Stimulated activated CD4-positive, alpha-beta T cell treated with anti-CD3 and anti-CD28 coated beads, Interleukin-12 subunit alpha, Interleukin-12 subunit beta, amount 100 ng/mL, for 4 hours (primary cell): Measurements from ENCODE around the gene KIAA0319L.
"Not testable (repeated sequence)": the region's sequence is repeated elsewhere in the genome, so short reads cannot be mapped to it uniquely, and the experiment has no call there.

Experiments used
- DNase-seq: peaks from one replicate; pipeline ENCODE4 v3.0.0-alpha.2; 2020

The KIAA0319L gene

DNA sequence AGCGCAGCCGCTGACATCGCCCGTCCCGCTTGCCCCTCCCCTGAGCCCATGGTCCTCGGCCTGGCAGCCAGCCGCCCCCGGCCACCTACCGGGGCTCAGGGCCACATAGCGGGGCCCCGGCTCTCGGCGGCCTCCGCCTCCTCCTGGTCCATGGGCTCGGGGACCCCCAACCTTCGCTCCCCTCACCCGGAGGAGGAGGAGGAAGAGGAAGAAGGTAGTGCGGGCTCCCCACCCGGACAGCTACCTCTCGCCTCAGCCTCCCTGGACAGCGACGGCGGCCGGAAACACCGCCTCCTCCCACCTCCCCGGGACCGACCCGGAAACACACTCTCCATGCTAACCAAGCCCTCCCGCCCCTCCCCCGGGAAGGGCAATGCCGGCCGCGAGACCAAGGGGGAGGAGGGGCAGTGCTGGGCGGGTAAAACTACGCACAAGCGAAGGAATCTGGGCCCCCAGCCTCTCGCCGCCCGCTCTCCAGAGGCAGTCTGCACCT lies at the start of gene KIAA0319L:
Gene KIAA0319L (minus strand): TSS at position 286 of the 493 bp plus-strand sequence. CDS start 2,912 bp downstream, outside the sequence.
- no peak for DNase-seq

DNA sequence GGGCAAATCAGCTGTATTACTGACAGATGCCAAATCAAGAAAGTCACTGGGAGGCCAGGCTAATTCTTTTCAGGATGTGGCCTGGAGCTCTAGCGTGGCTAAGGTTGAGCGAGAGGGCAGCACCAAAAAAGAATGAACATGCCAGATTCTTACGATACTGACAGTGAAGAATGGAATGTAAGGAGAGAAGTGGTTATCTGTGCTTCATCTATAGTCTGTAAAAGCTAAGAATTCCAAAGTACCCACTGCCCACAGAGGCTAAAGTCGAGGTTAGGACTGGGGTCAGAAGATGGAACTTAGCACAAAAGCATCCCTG lies 48.6 kb upstream of the KIAA0319L start:
- no peak for DNase-seq

DNA sequence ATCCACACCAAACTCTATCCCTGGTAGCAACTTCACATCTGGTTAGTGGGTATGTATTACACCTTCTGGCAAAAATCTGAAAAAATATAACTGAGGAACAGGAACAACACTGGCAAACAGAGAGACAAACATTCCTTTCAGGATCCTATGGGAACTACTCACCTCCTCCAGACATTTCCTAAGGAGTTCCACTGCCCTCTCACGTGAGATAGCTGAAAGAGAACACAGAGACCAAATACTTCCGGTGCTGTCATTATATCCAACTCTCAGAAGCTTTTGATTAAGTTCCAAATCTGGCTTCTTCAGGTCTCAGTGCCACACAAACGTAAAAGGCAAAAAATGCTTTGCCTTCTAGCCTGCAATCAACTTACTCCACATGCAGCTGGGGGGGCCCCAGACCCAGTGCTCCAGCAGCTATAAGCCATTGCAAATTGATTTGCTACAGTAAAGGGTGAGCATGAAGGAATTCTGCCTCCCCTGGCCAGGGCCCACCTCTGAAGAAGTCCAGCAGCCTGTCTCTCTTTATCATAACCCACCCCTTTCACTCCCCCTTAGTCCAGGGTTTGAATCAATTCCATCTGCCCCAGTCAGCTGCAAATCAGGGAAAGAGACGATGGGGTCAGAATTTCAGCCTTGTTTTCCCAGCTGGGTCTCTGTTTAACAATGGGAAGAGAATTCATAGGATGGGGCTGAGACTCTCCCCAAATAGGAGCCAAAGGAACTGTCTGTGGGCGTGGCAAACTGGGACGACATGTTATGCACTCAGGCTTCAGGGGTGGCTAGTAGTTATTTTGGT lies 48.1 kb upstream of the KIAA0319L start:
- DNase-seq: no peak

DNA sequence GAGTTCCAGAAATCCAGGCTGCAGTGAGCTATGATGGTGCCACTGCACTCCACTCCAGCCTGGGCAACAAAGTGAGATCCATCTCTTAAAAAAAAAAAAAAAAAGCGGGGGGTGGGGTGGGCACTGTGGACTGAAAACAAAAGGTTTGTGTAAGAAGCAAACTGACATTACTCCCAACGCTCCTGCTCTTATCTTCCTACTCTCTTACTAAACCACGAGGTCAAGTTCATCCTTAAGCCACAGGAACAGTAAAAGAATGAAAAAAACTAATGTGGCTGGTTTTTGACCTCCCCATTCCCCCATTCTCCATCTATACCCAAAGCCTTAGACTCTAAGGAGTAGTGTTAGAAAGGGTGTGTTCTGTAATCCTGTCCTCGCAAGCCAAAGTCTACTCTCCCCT lies 46.7 kb upstream of the KIAA0319L start:
- no peak for DNase-seq

DNA sequence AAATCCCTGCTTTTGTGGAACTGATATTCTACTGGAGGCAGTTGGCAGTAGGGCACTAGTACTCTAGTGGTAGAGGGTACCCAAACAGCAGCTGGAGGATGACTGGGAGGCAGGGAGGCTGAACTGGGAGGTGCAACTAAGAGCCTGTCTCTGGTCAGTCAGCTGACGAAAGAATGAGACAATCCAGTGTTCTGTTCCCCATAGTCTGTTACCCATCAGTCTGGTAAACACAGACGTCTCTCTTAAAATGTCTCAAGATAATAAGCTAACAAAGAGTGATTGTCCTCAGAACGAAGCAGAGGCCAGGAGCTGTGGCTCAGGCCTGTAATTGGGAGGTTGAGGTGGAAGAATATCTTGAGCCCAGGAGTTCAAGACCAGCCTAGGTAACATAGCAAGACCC lies 46.3 kb upstream of the KIAA0319L start:
- no peak for DNase-seq

DNA sequence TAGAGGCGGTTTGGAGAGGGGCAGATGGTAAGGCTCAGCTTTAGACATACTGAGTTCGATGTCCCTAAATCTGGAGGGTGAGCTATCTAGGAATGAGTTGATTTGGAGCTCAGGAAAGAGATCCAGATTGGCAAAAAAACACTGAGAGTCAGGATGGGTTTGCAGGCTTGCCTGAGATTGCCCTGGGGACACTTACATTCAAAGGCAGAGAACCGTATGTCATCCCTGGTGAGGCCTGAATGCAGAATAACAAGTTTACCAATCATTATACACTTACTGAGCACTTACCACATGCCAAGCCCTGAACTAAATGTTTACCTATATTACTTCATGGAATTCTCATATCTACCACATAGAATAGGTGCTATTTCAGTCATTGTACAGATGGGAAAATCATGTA lies 43.4 kb upstream of the KIAA0319L start:
- no peak for DNase-seq

DNA sequence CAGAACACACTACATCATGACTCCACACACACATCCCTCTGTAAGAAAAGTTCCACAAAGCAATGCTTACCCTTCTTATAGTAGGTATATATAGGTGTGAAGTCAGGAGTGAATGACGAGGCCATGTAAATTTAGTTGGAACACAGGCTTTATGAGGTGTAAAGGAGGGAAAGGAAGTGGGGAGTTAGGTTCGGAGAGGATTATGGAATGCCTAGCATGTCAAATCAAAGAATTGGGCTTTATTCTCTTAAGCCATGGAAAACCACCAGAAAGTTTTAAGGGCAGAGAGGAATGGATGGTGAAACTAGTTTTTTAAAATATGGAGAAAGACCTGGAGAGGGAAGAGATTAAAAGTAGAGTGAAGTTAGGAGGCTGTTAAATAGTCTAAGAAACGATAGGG lies 42.2 kb upstream of the KIAA0319L start:
- DNase-seq: no peak

DNA sequence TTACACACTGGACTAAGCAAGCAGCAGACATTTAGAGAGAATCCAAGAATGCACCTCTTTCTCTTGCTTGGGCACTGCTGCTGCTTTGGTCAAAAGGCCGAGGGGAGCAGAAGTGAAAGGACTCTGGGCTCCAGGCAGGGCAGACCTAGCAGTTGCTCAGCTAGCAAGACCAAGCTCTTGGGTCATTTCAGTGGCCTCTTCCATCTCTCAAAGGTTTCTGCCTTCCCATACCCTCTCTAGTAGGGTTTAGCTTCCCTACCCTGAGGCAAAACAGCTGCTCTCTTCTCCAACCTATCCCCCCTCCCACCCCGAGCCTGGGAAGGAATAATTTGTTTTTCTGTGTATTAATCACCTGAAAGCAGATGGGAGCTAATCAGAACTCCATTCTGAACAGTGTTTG lies 41.7 kb upstream of the KIAA0319L start:
- no peak for DNase-seq

DNA sequence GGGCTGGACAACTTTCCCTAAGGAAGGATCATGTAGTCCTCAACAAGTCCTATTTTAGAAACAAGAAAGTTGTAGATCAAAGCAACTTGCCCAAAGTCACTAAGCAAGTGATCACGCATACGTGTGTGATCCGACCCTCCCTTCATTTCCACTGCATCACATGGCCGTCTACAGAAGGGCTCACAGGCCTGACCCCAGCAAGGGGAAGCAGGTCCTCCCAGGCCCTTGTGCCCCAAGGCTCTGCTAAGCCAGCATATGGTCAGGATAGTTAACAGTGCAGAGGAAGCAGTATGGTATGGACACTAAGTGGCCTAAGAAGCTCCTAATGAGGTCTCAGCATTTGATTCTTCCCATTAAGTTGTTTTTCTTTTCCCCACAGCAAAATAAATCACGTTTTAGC lies 40.7 kb upstream of the KIAA0319L start:
- DNase-seq: no peak

DNA sequence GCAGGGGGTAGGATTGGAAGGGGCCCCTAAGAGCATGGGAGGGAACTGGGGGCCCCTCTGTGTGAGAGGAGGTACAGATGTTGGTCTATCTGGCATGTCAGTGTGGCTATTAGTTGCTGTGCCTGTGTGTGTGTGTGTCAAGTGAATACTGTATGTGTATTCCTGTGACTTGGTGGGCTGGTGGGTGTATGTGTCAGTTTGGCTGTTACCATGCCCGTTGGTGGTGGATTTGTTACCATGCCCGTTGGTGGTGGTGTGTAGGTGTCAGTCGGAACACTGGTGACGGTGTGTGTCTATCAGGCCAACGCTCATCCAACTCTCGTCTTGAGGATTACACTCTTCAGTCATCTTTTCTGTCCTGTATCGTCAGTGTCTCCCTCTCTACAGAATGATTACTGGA lies 38.5 kb upstream of the KIAA0319L start:
- no peak for DNase-seq

DNA sequence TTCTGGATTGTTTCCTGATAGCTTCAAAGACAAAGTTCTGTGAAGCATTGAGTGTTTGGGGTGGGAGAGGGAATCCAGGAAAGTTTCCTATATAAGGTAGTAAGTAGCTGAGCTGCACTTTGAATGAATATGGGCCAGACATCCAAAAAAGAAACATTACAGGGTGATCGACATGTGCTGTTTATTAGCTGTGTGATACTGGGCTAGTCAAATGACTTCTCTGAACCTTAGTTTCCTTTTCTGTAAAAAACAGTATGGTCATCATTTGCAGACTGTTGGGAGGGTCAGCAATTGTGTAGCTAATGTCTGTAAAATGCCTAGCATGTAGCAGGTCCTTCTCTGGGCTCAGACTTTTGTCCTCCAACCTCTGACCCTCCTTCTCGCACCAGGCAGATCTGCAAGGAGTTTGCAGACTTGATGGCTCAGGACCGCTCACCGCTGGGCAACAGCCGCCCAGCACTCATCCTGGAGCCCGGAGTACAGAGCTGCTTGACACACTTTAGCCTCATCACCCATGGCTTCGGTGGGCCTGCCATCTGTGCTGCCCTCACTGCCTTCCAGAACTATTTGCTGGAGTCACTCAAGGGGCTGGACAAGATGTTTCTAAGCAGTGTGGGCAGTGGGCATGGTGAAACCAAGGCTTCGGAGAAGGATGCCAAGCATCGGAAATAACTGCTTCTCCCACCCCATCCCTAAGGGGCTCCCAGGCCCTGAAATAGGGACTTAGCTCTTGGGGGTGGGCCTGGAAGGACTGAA lies 37.0 kb upstream of the KIAA0319L start:
- no peak for DNase-seq

DNA sequence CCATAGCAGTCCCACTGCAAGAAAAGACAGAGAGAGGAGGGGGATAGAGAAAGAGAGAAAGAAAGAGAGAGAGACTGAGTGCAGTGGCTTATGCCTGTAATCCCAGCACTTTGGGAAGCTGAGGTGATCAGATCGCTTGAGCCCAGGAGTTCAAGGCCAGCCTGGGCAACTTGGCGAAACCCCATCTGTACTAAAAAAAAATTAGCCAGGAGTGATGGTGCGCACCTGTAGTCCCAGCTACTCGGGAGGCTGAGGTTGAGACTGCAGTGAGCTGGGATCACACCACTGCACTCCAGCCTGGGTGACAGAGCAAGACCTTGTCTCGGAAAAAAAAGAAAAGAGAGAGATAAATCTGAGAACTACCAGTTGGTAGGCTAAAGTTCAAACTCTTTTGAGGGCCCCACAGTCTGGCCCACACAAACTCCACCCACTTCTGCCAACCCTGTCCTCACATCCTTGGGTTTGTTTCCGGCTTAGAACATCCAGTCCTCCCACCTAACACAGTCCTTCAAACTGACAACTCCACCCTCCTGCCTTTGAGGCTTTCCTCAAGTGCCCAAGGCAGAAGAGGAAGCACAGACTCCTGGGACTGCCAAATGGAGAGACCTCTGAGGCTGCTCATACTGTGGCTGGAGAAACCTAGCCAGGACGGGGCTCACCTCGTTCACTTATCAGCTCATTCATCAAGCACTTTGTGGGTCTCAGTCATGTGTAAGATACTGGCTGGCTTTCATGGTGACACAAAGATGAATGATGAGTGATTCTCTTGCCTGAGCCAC lies 36.0 kb upstream of the KIAA0319L start:
- DNase-seq: no peak

DNA sequence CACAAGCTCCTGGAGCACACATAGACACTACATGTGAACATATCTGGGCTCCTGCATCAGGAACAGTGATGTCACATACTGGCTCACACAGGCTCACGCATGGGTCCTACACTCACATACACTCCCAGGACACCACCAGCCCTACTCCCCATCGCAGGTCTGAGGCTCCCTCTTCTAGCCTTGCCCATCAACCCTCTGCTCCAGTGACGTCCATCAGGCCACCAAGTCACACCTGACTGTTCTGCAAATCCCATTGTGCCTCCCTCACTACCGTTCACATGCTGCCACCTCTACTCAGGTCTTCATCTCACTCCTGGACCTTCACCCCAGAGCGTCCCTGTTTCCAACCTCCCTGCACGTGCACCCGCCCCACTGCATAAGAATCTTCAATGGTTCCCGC lies 34.0 kb upstream of the KIAA0319L start:
- DNase-seq: no peak

DNA sequence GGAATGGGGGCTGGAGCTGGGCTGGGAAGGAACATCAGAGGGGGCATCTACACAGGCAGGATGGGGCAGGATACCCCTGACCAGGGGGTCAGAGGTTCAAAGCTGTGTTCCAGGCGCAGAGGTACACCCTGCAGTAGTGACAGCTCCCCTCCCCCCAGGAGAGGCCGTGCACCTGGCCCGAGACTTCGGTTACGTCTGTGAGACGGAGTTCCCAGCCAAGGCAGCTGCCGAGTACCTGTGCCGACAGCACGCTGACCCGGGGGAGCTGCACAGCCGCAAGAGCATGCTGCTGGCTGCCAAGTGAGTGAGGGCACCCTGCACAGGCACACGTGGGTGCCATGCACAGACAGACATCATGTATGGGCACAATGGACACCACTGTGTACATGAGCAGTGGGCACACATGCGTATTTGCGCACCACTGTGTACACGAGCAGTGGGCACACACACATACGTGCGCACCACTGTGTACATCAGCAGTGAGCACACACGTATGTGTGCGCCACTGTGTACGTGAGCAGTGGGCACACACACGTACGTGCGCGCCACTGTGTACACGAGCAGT lies 33.4 kb upstream of the KIAA0319L start:
- no peak for DNase-seq

DNA sequence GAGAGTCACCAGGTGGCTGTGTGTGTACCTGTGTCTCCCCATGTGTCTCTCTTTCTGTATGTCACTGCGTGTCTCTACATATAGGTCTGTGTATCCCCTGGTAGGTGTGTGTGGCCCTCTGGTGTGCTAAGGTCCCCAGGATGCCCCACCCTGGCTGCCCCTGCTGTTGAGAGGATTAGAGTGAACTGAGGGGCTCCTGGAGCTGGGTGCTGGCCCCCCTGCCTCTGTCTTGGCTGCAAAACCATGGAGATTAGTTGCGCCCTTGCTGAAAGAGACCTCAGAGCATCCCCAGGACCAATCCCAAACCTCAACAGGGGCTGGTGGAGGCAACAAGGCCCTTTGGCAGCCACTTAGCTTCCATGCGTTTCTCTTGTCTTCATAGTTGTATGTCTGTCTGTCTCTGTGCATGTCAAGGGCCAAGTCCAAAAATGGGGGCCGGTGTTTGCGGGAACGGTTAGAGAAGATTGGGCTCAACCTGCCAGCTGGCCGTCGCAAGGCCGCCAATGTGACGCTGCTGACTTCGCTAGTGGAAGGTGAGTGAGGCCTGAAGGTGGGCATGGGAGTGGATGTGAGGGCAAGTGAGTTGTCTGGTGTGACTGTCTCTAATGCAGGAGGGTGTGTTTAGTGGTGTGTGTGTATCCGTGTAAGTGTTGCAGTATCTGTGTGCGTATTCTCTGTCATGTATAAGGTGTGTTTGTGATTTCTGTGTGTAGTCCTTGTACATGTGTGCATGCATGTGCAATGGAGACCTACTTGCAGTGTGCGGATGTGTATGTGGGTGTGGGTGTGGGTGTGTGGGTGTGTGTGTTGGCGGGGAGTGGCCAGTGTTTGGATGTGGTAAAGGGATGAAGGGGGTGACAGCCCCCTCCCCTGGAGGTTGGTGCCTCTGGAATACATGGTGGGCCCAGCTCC lies 32.6 kb upstream of the KIAA0319L start:
- DNase-seq: no peak

DNA sequence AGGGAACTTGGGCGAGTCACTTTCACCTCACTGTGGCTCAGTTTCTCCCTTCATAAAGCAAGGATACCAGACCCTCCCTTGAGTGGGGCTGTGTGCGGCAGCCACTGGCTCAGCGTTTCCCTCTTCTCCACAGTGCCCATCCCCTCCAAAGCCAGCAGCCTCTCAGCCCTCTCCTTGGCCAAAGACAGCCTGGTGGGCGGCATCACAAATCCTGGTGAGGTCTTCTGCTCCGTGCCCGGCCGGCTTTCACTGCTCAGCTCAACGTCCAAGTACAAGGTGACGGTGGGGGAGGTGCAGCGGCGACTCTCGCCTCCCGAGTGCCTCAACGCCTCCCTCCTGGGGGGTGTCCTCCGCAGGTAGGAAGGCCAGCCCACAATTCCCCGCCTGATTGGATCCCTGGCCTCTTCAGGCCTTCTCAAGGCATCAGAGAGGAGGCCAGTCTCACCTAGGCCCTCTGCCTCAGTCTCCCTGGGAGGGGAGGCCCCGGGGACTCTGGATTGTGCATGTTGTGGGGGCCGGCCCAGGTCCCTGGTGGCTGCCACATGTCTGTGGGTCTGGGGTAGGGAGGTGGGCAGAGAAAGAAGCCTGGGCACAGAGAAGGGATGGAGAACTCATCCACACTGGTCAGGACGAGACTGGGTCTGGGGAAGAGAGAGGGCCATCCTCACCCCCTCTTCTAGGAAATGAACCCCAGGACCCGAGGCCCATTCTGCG lies 31.2 kb upstream of the KIAA0319L start:
- no peak for DNase-seq

DNA sequence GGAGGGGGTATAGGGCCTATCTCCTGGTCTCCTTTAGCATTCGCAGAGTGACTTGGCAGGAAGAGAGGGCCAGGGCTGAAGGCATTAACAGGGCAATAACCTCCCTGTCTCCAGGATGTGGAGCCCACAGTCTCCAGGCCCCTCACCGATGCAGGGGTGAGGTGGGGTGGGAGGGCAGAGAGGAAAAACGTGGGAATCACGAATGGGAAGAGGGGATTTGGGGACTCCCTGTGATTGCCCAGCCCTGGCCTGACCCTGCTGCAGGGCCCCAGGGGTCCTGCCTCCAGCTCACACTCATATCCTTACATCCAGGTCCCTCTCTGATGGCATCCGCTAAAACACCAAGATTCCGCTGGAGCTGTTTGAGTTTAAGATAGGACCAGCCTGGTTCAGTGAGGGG lies 30.5 kb upstream of the KIAA0319L start:
- DNase-seq: no peak

DNA sequence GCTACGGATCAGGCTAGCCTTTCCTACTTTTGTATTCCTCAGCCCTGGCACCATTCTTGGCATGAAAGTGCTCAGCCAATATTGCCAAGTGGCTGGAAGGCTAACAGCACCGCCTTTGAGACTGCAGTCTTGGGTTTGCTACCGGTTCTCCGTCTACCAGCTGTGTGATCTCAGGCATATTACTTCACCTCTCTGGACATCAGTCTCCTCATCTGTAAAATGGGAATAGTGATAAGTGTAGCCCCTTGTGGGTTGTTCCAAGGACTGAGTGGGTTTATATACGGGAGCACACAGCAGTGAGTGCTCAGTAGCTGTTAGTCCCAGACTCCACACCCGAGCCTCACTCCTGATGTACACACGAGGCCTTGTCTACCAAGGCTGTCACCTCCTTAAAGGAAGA lies 29.6 kb upstream of the KIAA0319L start:
- DNase-seq: no peak

DNA sequence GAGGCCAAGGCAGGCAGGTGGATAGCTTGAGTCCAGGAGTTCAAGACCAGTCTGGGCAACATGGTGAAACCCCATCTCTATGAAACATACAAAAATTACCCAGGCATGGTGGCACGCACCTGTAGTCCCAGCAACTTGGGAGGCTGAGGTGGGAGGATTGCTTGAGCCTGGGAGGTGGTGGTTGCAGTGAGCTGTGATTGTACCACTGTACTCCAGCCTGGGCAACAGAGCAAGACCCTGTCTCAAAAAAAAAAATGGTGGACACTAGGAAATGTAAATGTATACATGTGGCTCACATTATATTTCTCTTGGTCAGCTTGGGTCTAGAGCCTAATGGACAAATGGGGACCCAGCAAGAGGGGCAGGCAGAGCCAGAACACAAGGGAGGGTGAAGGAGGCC lies 28.6 kb upstream of the KIAA0319L start:
- not testable (repeated sequence) for DNase-seq

DNA sequence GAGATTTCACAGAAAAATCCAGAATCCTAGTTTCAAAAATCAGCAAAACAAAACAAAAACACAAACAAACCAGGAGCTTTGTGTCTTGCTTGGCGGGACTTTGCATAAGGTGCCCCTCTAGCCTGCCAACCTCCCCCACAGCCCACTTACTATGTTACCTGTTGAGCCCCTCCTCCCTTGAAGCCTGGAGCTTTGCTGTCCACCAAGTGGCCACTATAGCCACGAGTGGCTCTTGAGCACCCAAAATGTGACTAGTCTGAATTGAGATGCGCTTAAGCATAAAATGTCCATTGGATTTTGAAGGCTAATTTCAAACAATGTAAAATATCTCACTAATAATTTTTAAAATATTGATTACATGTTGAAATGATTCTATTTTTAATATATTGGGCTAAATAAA lies 28.1 kb upstream of the KIAA0319L start:
- DNase-seq: no peak

DNA sequence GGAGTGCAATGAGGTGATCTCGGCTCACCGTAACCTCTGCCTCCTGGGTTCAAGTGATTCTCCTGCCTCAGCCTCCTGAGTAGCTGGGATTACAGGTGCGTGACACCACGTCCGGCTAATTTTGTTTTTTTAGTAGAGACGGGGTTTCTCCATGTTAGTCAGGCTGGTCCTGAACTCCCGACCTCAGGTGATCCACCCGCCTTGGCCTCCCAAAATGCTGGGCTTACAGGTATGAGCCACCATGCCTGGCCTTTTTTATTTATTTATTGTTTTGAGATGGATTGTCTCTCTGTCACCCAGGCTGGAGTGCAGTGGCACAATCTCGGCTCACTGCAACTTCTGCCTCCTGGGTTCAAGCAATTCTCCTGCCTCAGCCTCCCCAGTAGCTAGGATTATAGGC lies 24.4 kb upstream of the KIAA0319L start:
- DNase-seq: not testable (repeated sequence)
